GF-D8 (cell line): ENCODE data around the gene CCR7.

Experiments used
- DNase-seq: peaks from one replicate; lab custom pipeline; 2025; lab: John Stamatoyannopoulos, UW

The CCR7 gene

GRCh38 chr17:40564883-40565768 is at the start of gene CCR7:
CCR7 (minus strand) TSS chr17:40565472; CDS start chr17:40565409, 63 bp downstream.
- DNase-seq = no peak

GRCh38 chr17:40614431-40615067 is 49.3 kb upstream of the CCR7 start:
- no peak for DNase-seq

- DNase-seq = no peak
These were observed 48.3 kb upstream of the CCR7 start for GRCh38 chr17:40613467-40614154.

- no peak for DNase-seq
These were observed 47.5 kb upstream of the CCR7 start for GRCh38 chr17:40612599-40613244.

GRCh38 chr17:40611840-40612474 is 46.7 kb upstream of the CCR7 start:
- DNase-seq = no peak

- no peak for DNase-seq
These were observed 45.1 kb upstream of the CCR7 start for GRCh38 chr17:40610359-40610758.

- DNase-seq = no peak
These were observed 42.8 kb upstream of the CCR7 start for GRCh38 chr17:40608061-40608581.

- no peak for DNase-seq
These were observed 42.4 kb upstream of the CCR7 start for GRCh38 chr17:40607641-40608040.

GRCh38 chr17:40606548-40607353 is 41.5 kb upstream of the CCR7 start:
- no peak for DNase-seq

GRCh38 chr17:40605306-40605705 is 40.0 kb upstream of the CCR7 start:
- DNase-seq = no peak

- DNase-seq = no peak
These were observed 39.2 kb upstream of the CCR7 start for GRCh38 chr17:40604327-40605080.

GRCh38 chr17:40602445-40603443 is 37.5 kb upstream of the CCR7 start:
- no peak for DNase-seq

GRCh38 chr17:40600486-40601046 is 35.3 kb upstream of the CCR7 start:
- DNase-seq = no peak

GRCh38 chr17:40599468-40599763 is 34.1 kb upstream of the CCR7 start:
- no peak for DNase-seq

GRCh38 chr17:40598619-40599467 is 33.6 kb upstream of the CCR7 start:
- DNase-seq = no peak

- DNase-seq = no peak
These were observed 33.0 kb upstream of the CCR7 start for GRCh38 chr17:40598301-40598618.

GRCh38 chr17:40597556-40598300 is 32.5 kb upstream of the CCR7 start:
- no peak for DNase-seq
